Lower leg skin (tissue), 4 donors: Measurements from ENCODE around the gene SLC19A3. TPM values are rescaled to one million over a fixed set of nuclear protein-coding genes. Genes with fewer than 3 reads are reported as not detected.
A peak's percentile ranks its signal among the peaks of the same experiment; 100 is the strongest.
"Not testable (repeated sequence)": the region's sequence is repeated elsewhere in the genome, so short reads cannot be mapped to it uniquely, and the experiment has no call there.

ENCODE experiments used
- DNase-seq, 2 donors: peaks; one replicate each; pipeline ENCODE4 v3.0.0-alpha.2; 2019; ENCODE audit warnings: low spot score in 2 of 2
- H3K4me3 ChIP-seq: fragments of 200-600 bp; sonication (generic); 2 replicates; pipeline ENCODE4 v1.5.1; 2017; ENCODE audit warnings: mild to moderate bottlenecking, low read depth; ENCODE audit not compliant: poor library complexity, severe bottlenecking
- POLR2A ChIP-seq, 2 donors: fragments of 450-650 bp; IDR thresholded peaks; one replicate each; pipeline ENCODE4 v1.6.1; 2016 to 2017; ENCODE audit warnings: antibody characterized with exemption in 2 of 2, mild to moderate bottlenecking in 1 of 2, moderate library complexity in 1 of 2
- WGBS, 2 donors: methylation state at CpG; one replicate each; pipeline ENCODE4 v1.1.5; 2018; 5-methylcytosine and 5-hydroxymethylcytosine counted together
- intact Hi-C: fragments of 100-400 bp; cut with DNase I; formaldehyde crosslinking; loops from one replicate; pipeline ENCODE4 v1.15.0; 2023; ENCODE audit warnings: low total_unique reads
- total RNA-seq, 4 donors: library from RNA; depleted of rRNA; stranded (reverse); fragments of >200 nt; gene quantifications; one replicate each; pipeline ENCODE4 v1.1.0, GENCODE V29; 2016
- TF ChIP-seq, protein P1 (sequence below), 3 donors: fragments of 450-650 bp; IDR thresholded peaks; one replicate each; pipeline ENCODE4 v1.5.1; 2016; ENCODE audit warnings: antibody characterized with exemption in 3 of 3, mild to moderate bottlenecking in 3 of 3, moderate library complexity in 2 of 3

SLC19A3 gene
- total RNA-seq, 4 donors from 2014 or later = 0.47 to 5.6 (median 2.9) TPM

GRCh38 chr2:227748079-227748478 is 30.3 kb upstream of the SLC19A3 start:
- DNase-seq = peak in 1 of 2 donors; percentile 59
- TF ChIP-seq, protein P1, sequence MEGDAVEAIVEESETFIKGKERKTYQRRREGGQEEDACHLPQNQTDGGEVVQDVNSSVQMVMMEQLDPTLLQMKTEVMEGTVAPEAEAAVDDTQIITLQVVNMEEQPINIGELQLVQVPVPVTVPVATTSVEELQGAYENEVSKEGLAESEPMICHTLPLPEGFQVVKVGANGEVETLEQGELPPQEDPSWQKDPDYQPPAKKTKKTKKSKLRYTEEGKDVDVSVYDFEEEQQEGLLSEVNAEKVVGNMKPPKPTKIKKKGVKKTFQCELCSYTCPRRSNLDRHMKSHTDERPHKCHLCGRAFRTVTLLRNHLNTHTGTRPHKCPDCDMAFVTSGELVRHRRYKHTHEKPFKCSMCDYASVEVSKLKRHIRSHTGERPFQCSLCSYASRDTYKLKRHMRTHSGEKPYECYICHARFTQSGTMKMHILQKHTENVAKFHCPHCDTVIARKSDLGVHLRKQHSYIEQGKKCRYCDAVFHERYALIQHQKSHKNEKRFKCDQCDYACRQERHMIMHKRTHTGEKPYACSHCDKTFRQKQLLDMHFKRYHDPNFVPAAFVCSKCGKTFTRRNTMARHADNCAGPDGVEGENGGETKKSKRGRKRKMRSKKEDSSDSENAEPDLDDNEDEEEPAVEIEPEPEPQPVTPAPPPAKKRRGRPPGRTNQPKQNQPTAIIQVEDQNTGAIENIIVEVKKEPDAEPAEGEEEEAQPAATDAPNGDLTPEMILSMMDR (IDR thresholded peaks at IDR 0.05) = no peak
- no peak for TF ChIP-seq POLR2A (IDR thresholded peaks at IDR 0.05)

GRCh38 chr2:227745594-227745993 is 27.8 kb upstream of the SLC19A3 start, which contains the start of gene SCYGR8:
Gene SCYGR8, plus strand, starts transcription at chr2:227745894. Its CDS starts 0 bp downstream, at chr2:227745894.
- TF ChIP-seq, protein P1 (IDR thresholded peaks at IDR 0.05) = no peak
- no peak for TF ChIP-seq POLR2A (IDR thresholded peaks at IDR 0.05)
- 84 to 85% methylated on average over 5 of the region's 9 CpGs for WGBS, 2 donors
- DNase-seq = peak in 1 of 2 donors; percentile 18
- H3K4me3 ChIP-seq = no peak within 1 kb of the TSS
- intact Hi-C loops = no loop called here

More at GRCh38 chr2:227748079-227748478, 30.3 kb upstream of the SLC19A3 start:
- WGBS, 2 donors = 59 to 61% methylated on average over 6 of the region's 6 CpGs
- H3K4me3 ChIP-seq = no peak overlapping the region
- intact Hi-C loops = no loop called here

DNA sequence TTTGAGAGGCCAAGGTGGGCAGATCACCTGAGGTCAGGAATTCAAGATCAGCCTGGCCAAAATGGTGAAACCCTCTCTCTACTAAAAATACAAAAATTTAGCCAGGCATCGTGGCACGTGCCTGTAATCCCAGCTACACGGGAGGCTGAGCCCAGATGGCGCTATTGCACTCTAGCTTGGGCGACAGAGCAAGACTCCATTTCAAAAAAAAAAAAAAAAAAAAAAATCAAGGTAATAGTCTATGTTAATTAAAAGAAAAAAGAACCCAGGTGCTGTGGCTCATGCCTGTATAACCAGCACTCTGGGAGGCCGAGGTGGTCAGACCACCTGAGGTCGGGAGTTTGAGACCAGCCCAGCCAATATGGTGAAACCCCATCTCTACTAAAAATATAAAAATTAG is 22.9 kb upstream of the SLC19A3 start:
- intact Hi-C loops, DNase-seq, H3K4me3 ChIP-seq: not testable (repeated sequence)
- 69 to 79% methylated on average over 7 of the region's 7 CpGs for WGBS, 2 donors

DNA sequence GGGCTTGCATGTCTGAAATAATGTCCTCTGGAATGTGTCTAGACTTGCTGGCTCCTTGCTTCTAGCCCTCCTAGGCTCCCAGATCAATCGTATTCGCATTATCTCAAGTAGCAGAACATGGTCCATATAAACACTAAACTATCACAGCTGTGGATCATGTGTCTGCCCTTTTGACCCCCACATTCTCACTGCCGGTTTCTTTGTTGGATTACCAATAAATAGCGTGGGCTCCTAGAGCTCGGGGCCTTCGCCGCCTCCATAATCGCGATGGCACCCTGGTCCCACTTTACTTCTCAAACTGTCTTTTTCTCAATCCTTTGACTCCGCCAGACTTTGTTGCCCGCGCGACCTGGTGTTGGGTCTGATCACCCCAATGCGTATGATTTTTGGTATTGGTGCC is 21.5 kb upstream of the SLC19A3 start:
- no peak for TF ChIP-seq POLR2A (IDR thresholded peaks at IDR 0.05)
- 68 to 75% methylated on average over 14 of the region's 14 CpGs for WGBS, 2 donors
- DNase-seq = peak in 1 of 2 donors; percentile 46
- intact Hi-C loops = no loop called here
- no peak overlapping the region for H3K4me3 ChIP-seq

GRCh38 chr2:227728035-227728434 is 10.2 kb upstream of the SLC19A3 start, which contains the start of gene SCYGR7:
Gene SCYGR7, plus strand, starts transcription at chr2:227728335. Its CDS starts 0 bp downstream, at chr2:227728335.
- DNase-seq = no peak
- intact Hi-C loops = no loop called here
- WGBS, 2 donors = 94 to 98% methylated on average over 4 to 5 of the region's 5 CpGs
- no peak within 1 kb of the TSS for H3K4me3 ChIP-seq
- TF ChIP-seq, protein P1 (IDR thresholded peaks at IDR 0.05) = no peak
- TF ChIP-seq POLR2A (IDR thresholded peaks at IDR 0.05) = no peak

GRCh38 chr2:227724394-227725039 is 6.7 kb upstream of the SLC19A3 start, which contains the start of gene SCYGR6:
Gene SCYGR6, minus strand, starts transcription at chr2:227724757. Its CDS starts 0 bp downstream, at chr2:227724757.
- no peak within 1 kb of the TSS for H3K4me3 ChIP-seq
- no peak for DNase-seq
- TF ChIP-seq POLR2A (IDR thresholded peaks at IDR 0.05) = no peak
- TF ChIP-seq, protein P1 (IDR thresholded peaks at IDR 0.05) = no peak
- 72 to 83% methylated on average over 11 to 15 of the region's 15 CpGs for WGBS, 2 donors
- intact Hi-C loops = no loop called here

GRCh38 chr2:227722821-227723220 is 5.0 kb upstream of the SLC19A3 start:
- 83 to 84% methylated on average over 7 of the region's 7 CpGs for WGBS, 2 donors
- DNase-seq = peak in 1 of 2 donors; percentile 45
- intact Hi-C loops, H3K4me3 ChIP-seq: not testable (repeated sequence)
